ENCODE measurements around the gene DVL1. TPM values are rescaled to one million over a fixed set of nuclear protein-coding genes. Genes with fewer than 3 reads are reported as not detected.

DVL1 gene
- total RNA-seq, 1 experiment from 2014 or later = 71.0 TPM

GRCh38 chr1:1397839-1398523 lies 48.8 kb upstream of the DVL1 start:
- H3K27ac ChIP-seq (ENCODE audit: insufficient read length, low read depth, low read length) = no peak overlapping the region
- no peak overlapping the region for H3T11ph ChIP-seq (ENCODE audit: low read length)
- Mint-ChIP-seq H3K27ac (peak overlapping the region; percentile 84 to 93 (median 92); a peak in 6 of 7 replicates), H3K4me3 (peak overlapping the region; percentile 90), H3K9me3 (peaks cover 0 to 2% of the 10 kb centered on the region in 2 experiments; a peak in 2 of 5 replicates), H3K4me1 (peaks cover 24 to 32% of the 10 kb centered on the region in 2 experiments), H3K36me3 (ENCODE audit: insufficient read depth in 1 of 3, low read depth in 3 of 3) (peaks cover 54 to 88% (median 72%) of the 10 kb centered on the region in 3 experiments), H3K27me3 (ENCODE audit: low read depth) (peaks cover 1% of the 10 kb centered on the region; the same call in 1 of the 2 replicates)
- no peak overlapping the region for H2AK5ac ChIP-seq (ENCODE audit: insufficient read length, low read length)
- H4K8ac ChIP-seq (replicated peaks; ENCODE audit: insufficient read length, low read depth, low read length) = no peak overlapping the region
- no peak overlapping the region for H3K18ac ChIP-seq (ENCODE audit: insufficient read length, low read depth, low read length)
- no peaks in the 10 kb centered on the region for H3K9me3 ChIP-seq (ENCODE audit: control insufficient read depth, low read depth, low read length)
- no peaks in the 10 kb centered on the region for H3K27me3 ChIP-seq (ENCODE audit: insufficient read depth, low read length)
- peaks cover 12% of the 10 kb centered on the region for H3K79me1 ChIP-seq (ENCODE audit: insufficient read depth, low read depth, low read length, poor library complexity, severe bottlenecking)
- peak overlapping the region; percentile 92 for H3K4me2 ChIP-seq (ENCODE audit: insufficient read depth, insufficient read length, low read length)
- H2AFZ ChIP-seq (ENCODE audit: low read length) = no peak overlapping the region
- TF ChIP-seq, protein P1, sequence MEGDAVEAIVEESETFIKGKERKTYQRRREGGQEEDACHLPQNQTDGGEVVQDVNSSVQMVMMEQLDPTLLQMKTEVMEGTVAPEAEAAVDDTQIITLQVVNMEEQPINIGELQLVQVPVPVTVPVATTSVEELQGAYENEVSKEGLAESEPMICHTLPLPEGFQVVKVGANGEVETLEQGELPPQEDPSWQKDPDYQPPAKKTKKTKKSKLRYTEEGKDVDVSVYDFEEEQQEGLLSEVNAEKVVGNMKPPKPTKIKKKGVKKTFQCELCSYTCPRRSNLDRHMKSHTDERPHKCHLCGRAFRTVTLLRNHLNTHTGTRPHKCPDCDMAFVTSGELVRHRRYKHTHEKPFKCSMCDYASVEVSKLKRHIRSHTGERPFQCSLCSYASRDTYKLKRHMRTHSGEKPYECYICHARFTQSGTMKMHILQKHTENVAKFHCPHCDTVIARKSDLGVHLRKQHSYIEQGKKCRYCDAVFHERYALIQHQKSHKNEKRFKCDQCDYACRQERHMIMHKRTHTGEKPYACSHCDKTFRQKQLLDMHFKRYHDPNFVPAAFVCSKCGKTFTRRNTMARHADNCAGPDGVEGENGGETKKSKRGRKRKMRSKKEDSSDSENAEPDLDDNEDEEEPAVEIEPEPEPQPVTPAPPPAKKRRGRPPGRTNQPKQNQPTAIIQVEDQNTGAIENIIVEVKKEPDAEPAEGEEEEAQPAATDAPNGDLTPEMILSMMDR (conservative IDR thresholded peaks at IDR 0.05) = no peak
- H2BK20ac ChIP-seq (ENCODE audit: low read depth, low read length, poor library complexity, severe bottlenecking) = no peak overlapping the region
- H4K20me1 ChIP-seq (ENCODE audit: control insufficient read depth, insufficient read depth, insufficient read length) = peaks cover 2% of the 10 kb centered on the region
- H3K23ac ChIP-seq (ENCODE audit: insufficient read length, low read depth, low read length) = no peak overlapping the region
- no peak overlapping the region for H3K4ac ChIP-seq (ENCODE audit: low read depth, low read length)
- no peak overlapping the region for H3K14ac ChIP-seq (ENCODE audit: insufficient read depth, low read length)
- H2BK5ac ChIP-seq (ENCODE audit: insufficient read length, low read length) = no peak overlapping the region
- H2BK12ac ChIP-seq (ENCODE audit: insufficient read length, low read depth, low read length) = no peak overlapping the region
- peaks cover 11% of the 10 kb centered on the region for H3K23me2 ChIP-seq (ENCODE audit: insufficient read length, low read depth, low read length, poor library complexity, severe bottlenecking)
- H4K91ac ChIP-seq (ENCODE audit: insufficient read length, low read depth, low read length) = no peak overlapping the region
- no peak for DNase-seq
- no peak overlapping the region for H2BK120ac ChIP-seq (ENCODE audit: low read depth, low read length, poor library complexity, severe bottlenecking)
- H3K56ac ChIP-seq (ENCODE audit: insufficient read length, low read depth, low read length) = no peak overlapping the region
- no peak overlapping the region for H4K5ac ChIP-seq (ENCODE audit: insufficient read length, low read depth, low read length)
- no CpG with 5 or more reads among the region's 19 CpGs for WGBS (ENCODE audit: extremely low coverage, insufficient read length, low lambda C conversion rate)
- H3K79me2 ChIP-seq (ENCODE audit: insufficient read depth, low read length) = peaks cover 8% of the 10 kb centered on the region; the same call in 1 of the 2 replicates
- H3K9ac ChIP-seq (ENCODE audit: extremely low read depth, insufficient read length, low read length) = peak overlapping the region; percentile 97
- no peaks in the 10 kb centered on the region for H3K4me1 ChIP-seq (ENCODE audit: insufficient read depth, low read length)
- no peak overlapping the region for H2BK15ac ChIP-seq (ENCODE audit: low read depth, low read length)
